Kidney (tissue), 14 donors: ENCODE measurements around the gene ADAMTS17. TPM values are rescaled to one million over a fixed set of nuclear protein-coding genes. Genes with fewer than 3 reads are reported as not detected.

ENCODE experiments used
- DNase-seq, 5 donors: peaks; one replicate each; pipeline ENCODE4 v3.0.0-alpha.2; 2013 to 2020
- FAIRE-seq: peaks from 2 replicates; lab custom pipeline; 2012; peaks lifted over from hg19 to GRCh38; lab: Jason Lieb, UNC
- H3K27ac ChIP-seq, 2 donors: one replicate each; pipeline ENCODE4 v1.7.0; 2013; ENCODE audit warnings: low read depth in 2 of 2, low read length in 2 of 2, inconsistent platforms in 1 of 2
- H3K27me3 ChIP-seq: one replicate; pipeline ENCODE4 v1.7.1; 2013; ENCODE audit warnings: low read length, inconsistent platforms; ENCODE audit not compliant: control insufficient read depth, insufficient read depth
- H3K36me3 ChIP-seq, 3 donors: one replicate each; pipeline versions ENCODE4 v1.7.0 to v1.7.1; 2013; ENCODE audit warnings: low read length in 3 of 3, control low read depth in 1 of 3, inconsistent platforms in 1 of 3; ENCODE audit not compliant: insufficient read depth in 3 of 3, control insufficient read depth in 2 of 3
- H3K4me1 ChIP-seq, 3 donors: one replicate each; pipeline versions ENCODE4 v1.7.0 to v1.7.1; 2013; ENCODE audit warnings: low read length in 3 of 3, inconsistent platforms in 1 of 3, low read depth in 1 of 3; ENCODE audit not compliant: control insufficient read depth in 2 of 3, insufficient read depth in 2 of 3
- H3K4me3 ChIP-seq, 3 donors: one replicate each; pipeline versions ENCODE4 v1.7.0 to v1.8.1; 2013; ENCODE audit warnings: low read length in 3 of 3, control low read depth in 1 of 3, inconsistent platforms in 1 of 3
- H3K9ac ChIP-seq, 3 donors: one replicate each; pipeline versions ENCODE4 v1.7.0 to v1.7.1; 2013; ENCODE audit warnings: low read length in 3 of 3, control low read depth in 1 of 3, inconsistent platforms in 1 of 3
- H3K9me3 ChIP-seq, 3 donors: one replicate each; pipeline versions ENCODE4 v1.7.0 to v1.7.1; 2013; ENCODE audit warnings: low read length in 3 of 3, control low read depth in 1 of 3, inconsistent platforms in 1 of 3; ENCODE audit not compliant: control insufficient read depth in 2 of 3, insufficient read depth in 1 of 3
- intact Hi-C: fragments of 100-400 bp; cut with DNase I; formaldehyde crosslinking; loops from one replicate; pipeline ENCODE4 v1.11.1; 2022
- polyA plus RNA-seq: library from polyadenylated mRNA; stranded (reverse); fragments of 350-450 nt; fragmentation: Illumina TruSeq; extraction: RNeasy Lipid Tissue Mini Kit (QIAGEN cat#74804); gene quantifications from one replicate; pipeline ENCODE4 v1.2.3, GENCODE V29; 2014; ENCODE audit warnings: low read depth, low replicate concordance; ENCODE audit not compliant: insufficient read depth
- total RNA-seq: library from RNA; stranded (reverse); fragmentation: NEBNext Ultra II Directional; extraction: Animal tissue kit (Norgen Biotek cat#: 25700); gene quantifications from one replicate; pipeline ENCODE4 v1.2.1, GENCODE V29; 2021
- TF ChIP-seq, protein P1 (sequence below): IDR thresholded peaks from 3 replicates; pipeline ENCODE4 v1.5.1; 2012; ENCODE audit warnings: mild to moderate bottlenecking, moderate library complexity, borderline replicate concordance; ENCODE audit not compliant: insufficient read depth; ENCODE audit errors: extremely low read depth
- donor health status: control.
- donor health status: control.
- donor health status: control.
- donor health status: control.
- donor health status: control.
- donor health status: DM: yes; HTN: yes; CAD: no.
- donor health status: Normal renal cell carcinoma (clear cell type).

Gene ADAMTS17
- total and polyA plus RNA-seq, 2 donors from 2014 or later = 1.7 to 2.2 TPM

DNA sequence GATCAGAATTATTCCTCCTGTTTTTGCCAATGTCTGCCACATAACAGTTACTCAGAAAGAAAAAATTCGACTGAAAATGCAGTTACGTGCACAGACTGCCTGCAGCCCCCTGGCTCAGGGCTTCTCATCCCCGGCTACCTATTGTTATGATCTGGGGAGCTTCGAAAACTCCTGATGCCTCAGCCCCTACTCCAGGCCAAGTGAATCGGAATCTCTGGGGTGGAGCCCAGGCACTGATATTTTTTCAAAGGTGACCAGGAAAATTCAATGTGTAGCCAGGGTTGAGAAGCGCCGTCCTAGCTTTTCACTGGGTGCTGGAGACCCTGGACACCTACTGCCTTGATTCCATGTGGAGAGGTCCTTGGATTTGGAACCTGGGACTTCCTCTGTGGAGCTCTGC is 8.5 kb downstream of the ADAMTS17 start:
- Histone ChIP-seq H3K4me1 (peaks cover 0 to 4% (median 0%) of the 10 kb centered on the region in 3 donors), H3K9ac (no peak overlapping the region), H3K36me3 (no peaks in the 10 kb centered on the region), H3K27me3 (no peaks in the 10 kb centered on the region), H3K27ac (no peak overlapping the region), H3K9me3 (no peaks in the 10 kb centered on the region), H3K4me3 (no peak overlapping the region)
- TF ChIP-seq, protein P1, sequence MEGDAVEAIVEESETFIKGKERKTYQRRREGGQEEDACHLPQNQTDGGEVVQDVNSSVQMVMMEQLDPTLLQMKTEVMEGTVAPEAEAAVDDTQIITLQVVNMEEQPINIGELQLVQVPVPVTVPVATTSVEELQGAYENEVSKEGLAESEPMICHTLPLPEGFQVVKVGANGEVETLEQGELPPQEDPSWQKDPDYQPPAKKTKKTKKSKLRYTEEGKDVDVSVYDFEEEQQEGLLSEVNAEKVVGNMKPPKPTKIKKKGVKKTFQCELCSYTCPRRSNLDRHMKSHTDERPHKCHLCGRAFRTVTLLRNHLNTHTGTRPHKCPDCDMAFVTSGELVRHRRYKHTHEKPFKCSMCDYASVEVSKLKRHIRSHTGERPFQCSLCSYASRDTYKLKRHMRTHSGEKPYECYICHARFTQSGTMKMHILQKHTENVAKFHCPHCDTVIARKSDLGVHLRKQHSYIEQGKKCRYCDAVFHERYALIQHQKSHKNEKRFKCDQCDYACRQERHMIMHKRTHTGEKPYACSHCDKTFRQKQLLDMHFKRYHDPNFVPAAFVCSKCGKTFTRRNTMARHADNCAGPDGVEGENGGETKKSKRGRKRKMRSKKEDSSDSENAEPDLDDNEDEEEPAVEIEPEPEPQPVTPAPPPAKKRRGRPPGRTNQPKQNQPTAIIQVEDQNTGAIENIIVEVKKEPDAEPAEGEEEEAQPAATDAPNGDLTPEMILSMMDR = no peak
- FAIRE-seq (no peak), DNase-seq (no peak)
- intact Hi-C loops = loop anchor here (10.0 kb wide), 1 partner anchor 398 kb away; no protein-coding TSS in a partner anchor

DNA sequence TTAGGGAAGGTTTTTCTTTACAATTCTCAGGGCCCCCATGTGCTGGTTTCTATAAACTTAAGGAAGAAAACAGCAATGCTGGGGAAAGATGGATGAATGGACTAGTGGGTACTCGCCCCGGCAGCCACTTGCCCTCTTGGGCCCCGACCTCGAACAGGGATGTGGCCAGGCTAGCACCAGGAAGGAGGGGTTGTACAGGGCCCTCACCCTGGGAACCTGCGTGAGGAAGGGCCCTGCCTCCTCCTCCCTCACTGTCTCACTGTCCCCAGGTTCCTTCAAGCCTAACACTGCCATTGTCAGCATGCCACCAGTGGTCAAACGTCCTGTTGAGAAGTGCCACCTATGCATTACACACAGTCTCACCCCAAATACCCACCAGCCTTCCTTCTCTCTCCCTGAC is 9.1 kb downstream of the ADAMTS17 start:
- Histone ChIP-seq H3K36me3 (no peaks in the 10 kb centered on the region), H3K4me3 (no peak overlapping the region), H3K9me3 (no peaks in the 10 kb centered on the region), H3K4me1 (peaks cover 0 to 4% (median 0%) of the 10 kb centered on the region in 3 donors), H3K9ac (no peak overlapping the region), H3K27ac (no peak overlapping the region), H3K27me3 (no peaks in the 10 kb centered on the region)
- intact Hi-C loops = loop anchor here (10.0 kb wide), 1 partner anchor 398 kb away; no protein-coding TSS in a partner anchor
- DNase-seq = no peak
- FAIRE-seq = no peak
- TF ChIP-seq, protein P1 = no peak

DNA sequence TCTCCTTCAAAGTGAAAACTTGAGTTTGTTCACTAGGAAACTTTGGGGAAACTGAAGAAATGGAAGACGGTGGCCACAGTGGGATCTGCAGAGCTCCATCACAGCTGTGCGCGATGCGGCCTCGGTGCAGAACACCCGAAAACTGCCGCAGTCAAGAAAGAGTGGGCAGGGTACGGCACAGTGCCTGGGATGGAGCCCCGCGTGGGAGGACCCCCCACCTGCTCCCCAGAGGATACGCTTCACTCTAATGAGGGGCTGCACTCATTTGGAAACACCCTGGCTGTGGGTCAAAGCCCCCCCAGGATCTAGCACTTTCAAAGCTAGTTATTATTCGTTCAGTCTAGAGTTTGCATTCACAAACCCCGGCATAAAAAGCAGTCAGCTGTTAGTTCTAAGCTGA is 9.5 kb downstream of the ADAMTS17 start:
- H3K9me3 ChIP-seq = no peaks in the 10 kb centered on the region
- H3K27me3 ChIP-seq = no peaks in the 10 kb centered on the region
- no peaks in the 10 kb centered on the region for H3K36me3 ChIP-seq
- peaks cover 0 to 4% (median 0%) of the 10 kb centered on the region in 3 donors for H3K4me1 ChIP-seq
- TF ChIP-seq, protein P1 = no peak
- no peak overlapping the region for H3K4me3 ChIP-seq
- H3K9ac ChIP-seq = no peak overlapping the region
- FAIRE-seq (no peak), DNase-seq (no peak)
- intact Hi-C loops = loop anchor here (10.0 kb wide), 1 partner anchor 397 kb away; no protein-coding TSS in a partner anchor
- H3K27ac ChIP-seq = no peak overlapping the region

DNA sequence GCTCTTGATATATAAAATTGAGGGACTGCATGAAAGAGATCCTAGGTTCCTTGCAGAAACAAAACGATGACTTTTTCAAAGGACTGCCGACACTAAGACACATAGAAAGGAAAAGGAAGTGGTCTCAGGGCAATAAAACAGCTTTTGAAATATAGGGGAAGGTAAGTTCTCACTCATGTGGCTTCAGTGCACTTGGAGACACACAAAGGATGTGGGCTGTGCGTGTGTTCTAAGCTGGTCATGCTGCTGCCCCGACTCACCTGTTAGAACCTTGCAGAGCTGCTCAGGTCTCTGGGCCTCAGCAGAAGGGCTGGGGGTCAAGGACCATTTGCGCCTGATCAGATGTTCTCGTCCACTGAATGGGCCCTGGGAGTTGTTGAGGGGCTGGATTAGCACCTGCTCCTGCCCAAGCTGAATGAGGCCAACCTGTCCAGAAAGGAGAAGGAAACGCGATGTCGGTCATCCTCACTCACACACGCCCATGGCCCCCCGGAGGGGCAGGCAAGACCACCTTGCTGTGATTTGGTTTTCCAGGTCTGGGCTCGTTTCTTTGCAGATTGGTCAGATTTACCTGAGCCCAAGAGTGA is 11.1 kb downstream of the ADAMTS17 start:
- Histone ChIP-seq H3K27me3 (no peaks in the 10 kb centered on the region), H3K27ac (no peak overlapping the region), H3K4me1 (peaks cover 0 to 4% (median 0%) of the 10 kb centered on the region in 3 donors), H3K4me3 (no peak overlapping the region), H3K9ac (no peak overlapping the region), H3K9me3 (no peaks in the 10 kb centered on the region), H3K36me3 (no peaks in the 10 kb centered on the region)
- intact Hi-C loops = loop anchor here (10.0 kb wide), 1 partner anchor 396 kb away; no protein-coding TSS in a partner anchor
- TF ChIP-seq, protein P1 = no peak
- DNase-seq (no peak), FAIRE-seq (no peak)
